ENCODE data around the gene TMEM269.

The TMEM269 gene

GRCh38 chr1:42776502-42776901 is 8.3 kb upstream of the TMEM269 start:
- DNase-seq (ENCODE audit: low read depth in 1 of 2, low spot score in 1 of 2): no peak
- TF ChIP-seq POLR2AphosphoS5 (IDR thresholded peaks at IDR 0.05; ENCODE audit: low read depth) (no peak), SPI1 (IDR thresholded peaks at IDR 0.05; ENCODE audit: borderline replicate concordance, low read depth) (no peak), REST (IDR thresholded peaks at IDR 0.05; ENCODE audit: insufficient replicate concordance, low read depth) (no peak), GABPA (IDR thresholded peaks at IDR 0.05; ENCODE audit: low read depth) (no peak), CTCF (IDR thresholded peaks at IDR 0.05; ENCODE audit: insufficient read depth, low read length) (no peak)
- Histone ChIP-seq H3K4me3 (replicated peaks; ENCODE audit: insufficient read depth, low read length) (no peak overlapping the region), H3K27ac (replicated peaks) (no peak overlapping the region), H3K27me3 (ENCODE audit: insufficient read depth, poor library complexity, severe bottlenecking) (no peaks in the 10 kb centered on the region)

GRCh38 chr1:42777852-42778251 is 6.9 kb upstream of the TMEM269 start:
- H3K27me3 ChIP-seq (ENCODE audit: insufficient read depth, poor library complexity, severe bottlenecking): no peaks in the 10 kb centered on the region
- no peak for TF ChIP-seq GABPA (IDR thresholded peaks at IDR 0.05; ENCODE audit: low read depth)
- TF ChIP-seq CTCF (IDR thresholded peaks at IDR 0.05; ENCODE audit: insufficient read depth, low read length): peak; percentile 50
- no peak for TF ChIP-seq REST (IDR thresholded peaks at IDR 0.05; ENCODE audit: insufficient replicate concordance, low read depth)
- no peak for TF ChIP-seq POLR2AphosphoS5 (IDR thresholded peaks at IDR 0.05; ENCODE audit: low read depth)
- no peak overlapping the region for H3K4me3 ChIP-seq (replicated peaks; ENCODE audit: insufficient read depth, low read length)
- no peak overlapping the region for H3K27ac ChIP-seq (replicated peaks)
- DNase-seq (ENCODE audit: low read depth in 1 of 2, low spot score in 1 of 2): peak in 1 of 2 experiments; percentile 43

- DNase-seq (ENCODE audit: low read depth in 1 of 2, low spot score in 1 of 2): no peak
- H3K27me3 ChIP-seq (ENCODE audit: insufficient read depth, poor library complexity, severe bottlenecking): no peaks in the 10 kb centered on the region
- TF ChIP-seq SPI1 (IDR thresholded peaks at IDR 0.05; ENCODE audit: borderline replicate concordance, low read depth): no peak
- no peak for TF ChIP-seq GABPA (IDR thresholded peaks at IDR 0.05; ENCODE audit: low read depth)
- no peak for TF ChIP-seq POLR2AphosphoS5 (IDR thresholded peaks at IDR 0.05; ENCODE audit: low read depth)
- no peak for TF ChIP-seq CTCF (IDR thresholded peaks at IDR 0.05; ENCODE audit: insufficient read depth, low read length)
- no peak for TF ChIP-seq REST (IDR thresholded peaks at IDR 0.05; ENCODE audit: insufficient replicate concordance, low read depth)
- no peak overlapping the region for H3K27ac ChIP-seq (replicated peaks)
- no peak overlapping the region for H3K4me3 ChIP-seq (replicated peaks; ENCODE audit: insufficient read depth, low read length)
Observed at GRCh38 chr1:42779725-42780124, 5.1 kb upstream of the TMEM269 start.
